Keratinocyte (primary cell): Measurements from ENCODE around the gene TACR1. TPM values are rescaled to one million over a fixed set of nuclear protein-coding genes. Genes with fewer than 3 reads are reported as not detected.

Source experiments
- DNase-seq: peaks from one replicate; pipeline ENCODE4 v3.0.0-alpha.2; 2011; ENCODE audit warnings: low read depth, missing footprints, low spot score
- FAIRE-seq: peaks from 2 replicates; lab custom pipeline; 2011; peaks lifted over from hg19 to GRCh38; lab: Jason Lieb, UNC
- H2AFZ ChIP-seq: 2 replicates; pipeline ENCODE4 v1.6.0; 2012; ENCODE audit warnings: low read length, control low read depth, inconsistent platforms; ENCODE audit not compliant: control insufficient read depth
- H3K27ac ChIP-seq: 2 replicates; pipeline ENCODE4 v1.5.1; 2011; ENCODE audit warnings: low read length; ENCODE audit not compliant: control insufficient read depth, insufficient read depth
- H3K27me3 ChIP-seq: 3 replicates; pipeline ENCODE4 v1.6.0; 2011; ENCODE audit warnings: low read length; ENCODE audit not compliant: control insufficient read depth, insufficient read depth; ENCODE audit errors: extremely low read depth
- H3K36me3 ChIP-seq, 2 experiments: 2 replicates in 1 of 2; 3 replicates in 1 of 2; pipeline ENCODE4 v1.5.1; 2011; ENCODE audit warnings: low read length in 2 of 2, mild to moderate bottlenecking in 1 of 2; ENCODE audit not compliant: control insufficient read depth in 2 of 2, insufficient read depth in 2 of 2; ENCODE audit errors: extremely low read depth in 1 of 2
- H3K4me1 ChIP-seq: 3 replicates; pipeline ENCODE4 v1.5.1; 2011; ENCODE audit warnings: low read length; ENCODE audit not compliant: control insufficient read depth, insufficient read depth; ENCODE audit errors: extremely low read depth
- H3K4me2 ChIP-seq: 3 replicates; pipeline ENCODE4 v1.6.0; 2011; ENCODE audit warnings: low read depth, low read length; ENCODE audit not compliant: control insufficient read depth, insufficient read depth; ENCODE audit errors: extremely low read depth
- H3K4me3 ChIP-seq, 3 experiments: fragments of 200-600 bp in 1 of 3; sonication (generic) in 1 of 3; 2 replicates in 2 of 3; 3 replicates in 1 of 3; pipeline ENCODE4 v1.5.1; 2011 to 2016; ENCODE audit warnings: low read length in 3 of 3, mild to moderate bottlenecking in 3 of 3, control low read depth in 2 of 3, inconsistent platforms in 1 of 3, low read depth in 1 of 3, mixed read lengths in 1 of 3, mixed run types in 1 of 3, moderate library complexity in 1 of 3; ENCODE audit not compliant: control insufficient read depth in 2 of 3, insufficient read depth in 2 of 3; ENCODE audit errors: extremely low read depth in 1 of 3
- H3K79me2 ChIP-seq: 2 replicates; pipeline ENCODE4 v1.6.0; 2012; ENCODE audit warnings: low read length; ENCODE audit not compliant: control insufficient read depth, insufficient read depth
- H3K9ac ChIP-seq: 3 replicates; pipeline ENCODE4 v1.6.0; 2011; ENCODE audit warnings: low read length; ENCODE audit not compliant: control insufficient read depth, insufficient read depth; ENCODE audit errors: extremely low read depth
- H3K9me1 ChIP-seq: 3 replicates; pipeline ENCODE4 v1.6.0; 2011; ENCODE audit warnings: low read length; ENCODE audit not compliant: control insufficient read depth, insufficient read depth; ENCODE audit errors: extremely low read depth
- H3K9me3 ChIP-seq: 2 replicates; pipeline ENCODE4 v1.5.1; 2012; ENCODE audit warnings: low read depth, low read length; ENCODE audit not compliant: control insufficient read depth
- H4K20me1 ChIP-seq: 3 replicates; pipeline ENCODE4 v1.6.0; 2011; ENCODE audit warnings: low read length; ENCODE audit not compliant: control insufficient read depth, insufficient read depth; ENCODE audit errors: extremely low read depth
- CTCF ChIP-seq, 3 experiments: IDR thresholded peaks in 1 of 3; conservative IDR thresholded peaks in 1 of 3; optimal IDR thresholded peaks in 1 of 3; 2 replicates in 2 of 3; 3 replicates in 1 of 3; pipeline versions ENCODE3 to v1.5.1; 2011; ENCODE audit warnings: low read length in 3 of 3, mild to moderate bottlenecking in 3 of 3, moderate library complexity in 2 of 3, control low read depth in 1 of 3, inconsistent platforms in 1 of 3; ENCODE audit not compliant: insufficient read depth in 2 of 3; ENCODE audit errors: extremely low read depth in 1 of 3
- EZH2 ChIP-seq: IDR thresholded peaks from one replicate; pipeline ENCODE4 v1.6.1; 2012; ENCODE audit warnings: inconsistent platforms, mild to moderate bottlenecking, low read length, moderate library complexity
- dilution Hi-C: fragments of 300-500 bp; cut with MboI; formaldehyde crosslinking; loops from one replicate; pipeline ENCODE4 v1.7.0; 2020; ENCODE audit warnings: low sequenced_read_pairs; ENCODE audit not compliant: extremely low pct_ligation_motif_present
- polyA plus RNA-seq, 5 experiments: library from polyadenylated mRNA; depleted of rRNA in 3 of 5; stranded (reverse) in 3 of 5; stranded (forward) in 1 of 5; unstranded in 1 of 5; fragments of >200 nt; gene quantifications; 1 replicate in 1 of 5; 2 replicates in 3 of 5; 3 replicates in 1 of 5; pipeline versions ENCODE4 v1.2.1 to v1.2.3, GENCODE V29; 2011 to 2012; ENCODE audit warnings: missing spikeins in 2 of 5, low read depth in 1 of 5, low replicate concordance in 1 of 5

Gene TACR1
- polyA plus RNA-seq, 1 donor (not counting 4 experiments of a cell fraction or from before 2014, with no cell fraction given): not detected

DNA sequence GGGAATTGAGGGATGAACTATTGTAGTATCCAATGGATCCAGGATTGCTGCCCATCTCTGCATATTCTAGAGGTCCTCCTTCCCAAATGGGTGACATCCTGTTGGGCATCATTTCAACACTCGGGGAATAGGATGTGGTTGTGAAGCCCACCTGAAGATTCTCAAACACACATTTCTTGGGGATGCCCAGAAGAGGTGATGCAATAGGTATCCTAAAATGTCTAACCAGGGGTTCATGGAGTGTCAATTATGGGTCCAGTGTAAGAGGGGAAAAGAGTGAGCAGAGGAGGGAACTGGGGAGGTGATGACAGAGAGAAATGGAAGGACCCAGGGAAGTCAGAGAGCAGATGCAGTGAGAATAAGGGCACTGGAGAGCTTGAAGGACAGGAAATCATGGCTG, 188.7 kb downstream of the TACR1 start:
- dilution Hi-C loops: no loop called here
- TF ChIP-seq EZH2 (no peak), CTCF (optimal IDR thresholded peaks at IDR 0.05 in 1 of 3, IDR thresholded peaks at IDR 0.05 in 1 of 3, conservative IDR thresholded peaks at IDR 0.05 in 1 of 3; ENCODE audit: extremely low read depth in 1 of 3, insufficient read depth in 2 of 3, low read length in 3 of 3) (no peak)

GRCh38 chr2:75007819-75008218, 191.5 kb downstream of the TACR1 start:
- no peaks in the 10 kb centered on the region for H3K27me3 ChIP-seq
- H3K4me3 ChIP-seq: no peak overlapping the region
- DNase-seq: no peak
- no peak overlapping the region for H3K27ac ChIP-seq
- H3K4me2 ChIP-seq: no peak overlapping the region
- no peak for TF ChIP-seq EZH2
- peak in 1 of 3 experiments; percentile 16 for TF ChIP-seq CTCF (optimal IDR thresholded peaks at IDR 0.05 in 1 of 3, IDR thresholded peaks at IDR 0.05 in 1 of 3, conservative IDR thresholded peaks at IDR 0.05 in 1 of 3; ENCODE audit: extremely low read depth in 1 of 3, insufficient read depth in 2 of 3, low read length in 3 of 3)
- dilution Hi-C loops: no loop called here
- H3K9me3 ChIP-seq: no peaks in the 10 kb centered on the region
- no peaks in the 10 kb centered on the region for H4K20me1 ChIP-seq
- H3K9ac ChIP-seq: no peak overlapping the region
- FAIRE-seq: no peak
- no peaks in the 10 kb centered on the region for H3K36me3 ChIP-seq
- no peak overlapping the region for H2AFZ ChIP-seq
- H3K79me2 ChIP-seq: no peaks in the 10 kb centered on the region
- peaks cover 2% of the 10 kb centered on the region for H3K9me1 ChIP-seq
- H3K4me1 ChIP-seq: no peaks in the 10 kb centered on the region

More for the DNA sequence above, 188.7 kb downstream of the TACR1 start:
- Histone ChIP-seq H4K20me1 (no peaks in the 10 kb centered on the region), H3K79me2 (no peaks in the 10 kb centered on the region), H3K36me3 (no peaks in the 10 kb centered on the region), H3K27me3 (no peaks in the 10 kb centered on the region), H3K4me2 (no peak overlapping the region), H3K4me1 (no peaks in the 10 kb centered on the region), H3K9me3 (no peaks in the 10 kb centered on the region), H2AFZ (no peak overlapping the region), H3K4me3 (no peak overlapping the region), H3K9me1 (no peaks in the 10 kb centered on the region), H3K9ac (no peak overlapping the region), H3K27ac (no peak overlapping the region)
- no peak for FAIRE-seq
- no peak for DNase-seq
